Measurements from ENCODE around the gene CEP97.

DNA sequence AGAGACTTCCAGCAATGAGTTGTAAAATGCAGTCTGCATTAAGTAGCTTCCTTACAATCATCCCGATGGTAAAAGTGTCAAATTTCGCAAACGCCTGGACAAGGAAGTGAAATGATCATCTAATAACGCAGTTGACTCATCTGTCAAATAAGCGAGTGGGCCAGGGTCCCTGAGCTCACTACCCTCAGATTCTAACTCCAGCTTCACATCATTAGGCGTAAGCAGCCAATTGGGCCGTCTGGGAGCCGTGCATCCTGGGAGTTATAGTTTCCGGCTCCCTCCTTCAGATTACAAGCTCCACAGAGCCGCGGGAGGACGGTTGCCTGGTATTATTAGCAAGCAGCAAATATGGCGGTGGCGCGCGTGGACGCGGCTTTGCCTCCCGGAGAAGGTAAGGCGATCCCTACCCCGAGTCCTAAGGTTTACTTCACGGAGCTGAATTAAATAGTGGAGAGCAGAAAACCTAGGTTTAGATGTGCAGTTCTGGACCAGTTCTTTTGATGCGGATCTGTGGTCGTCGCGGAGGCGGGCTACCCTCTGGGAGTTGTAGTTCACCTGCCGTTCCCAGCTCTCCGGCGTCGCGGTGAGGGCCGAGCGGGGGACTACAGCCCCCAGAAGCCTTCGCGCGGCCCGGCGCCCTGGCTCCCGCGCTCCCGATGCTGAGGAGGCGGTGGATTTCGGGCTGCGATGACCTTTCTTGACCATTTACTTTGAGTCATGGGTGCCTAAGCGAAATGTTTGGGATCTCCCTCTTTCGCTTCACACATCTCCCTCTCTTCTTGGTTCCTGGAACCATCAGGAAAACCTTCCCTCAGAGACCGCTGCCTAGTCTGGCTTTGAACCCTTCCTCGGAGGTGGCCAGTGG is at the start of gene CEP97:
- no peak for TF ChIP-seq POLR2A (IDR thresholded peaks at IDR 0.05)
- TF ChIP-seq CTCF (IDR thresholded peaks at IDR 0.05), result no peak
- no peak for TF ChIP-seq EP300 (IDR thresholded peaks at IDR 0.05)
